Endothelial cell (in vitro differentiated cells): ENCODE results near the gene KRT20. TPM values are rescaled to one million over a fixed set of nuclear protein-coding genes. Genes with fewer than 3 reads are reported as not detected.
"Not testable (repeated sequence)": the region's sequence is repeated elsewhere in the genome, so short reads cannot be mapped to it uniquely, and the experiment has no call there.

Source experiments
- DNase-seq: peaks from one replicate; pipeline ENCODE4 v3.0.0; 2021; ENCODE audit warnings: low spot score
- H3K27ac Mint-ChIP-seq: one replicate; pipeline ENCODE4 v1.8.0; 2021; ENCODE audit warnings: mixed read lengths, inconsistent platforms; ENCODE audit not compliant: unreplicated experiment
- H3K27me3 Mint-ChIP-seq: one replicate; pipeline ENCODE4 v1.8.0; 2021; ENCODE audit warnings: mild to moderate bottlenecking, moderate library complexity, mixed read lengths, inconsistent platforms; ENCODE audit not compliant: unreplicated experiment
- H3K36me3 Mint-ChIP-seq: one replicate; pipeline ENCODE4 v1.8.0; 2021; ENCODE audit warnings: mild to moderate bottlenecking, low read depth, mixed read lengths, inconsistent platforms; ENCODE audit not compliant: unreplicated experiment
- H3K4me1 Mint-ChIP-seq: one replicate; pipeline ENCODE4 v1.8.0; 2021; ENCODE audit warnings: mild to moderate bottlenecking, mixed read lengths, inconsistent platforms; ENCODE audit not compliant: unreplicated experiment
- H3K4me3 Mint-ChIP-seq: one replicate; pipeline ENCODE4 v1.8.0; 2021; ENCODE audit warnings: mild to moderate bottlenecking, mixed read lengths, inconsistent platforms; ENCODE audit not compliant: unreplicated experiment
- H3K9me3 Mint-ChIP-seq: one replicate; pipeline ENCODE4 v1.8.0; 2021; ENCODE audit warnings: mixed read lengths, inconsistent platforms; ENCODE audit not compliant: unreplicated experiment
- CTCF ChIP-seq: fragments of 200-600 bp; sonication (generic); IDR thresholded peaks from one replicate; pipeline ENCODE4 v1.5.0; 2021; ENCODE audit warnings: antibody characterized with exemption; ENCODE audit not compliant: unreplicated experiment
- total RNA-seq: library from RNA; stranded (reverse); fragmentation: NEBNext Ultra II Directional; extraction: Animal tissue kit (Norgen Biotek cat#: 25700); gene quantifications from one replicate; pipeline ENCODE4 v1.2.1, GENCODE V29; 2021; ENCODE audit not compliant: unreplicated experiment

KRT20 gene
- total RNA-seq, 1 donor from 2014 or later, result not detected

DNA sequence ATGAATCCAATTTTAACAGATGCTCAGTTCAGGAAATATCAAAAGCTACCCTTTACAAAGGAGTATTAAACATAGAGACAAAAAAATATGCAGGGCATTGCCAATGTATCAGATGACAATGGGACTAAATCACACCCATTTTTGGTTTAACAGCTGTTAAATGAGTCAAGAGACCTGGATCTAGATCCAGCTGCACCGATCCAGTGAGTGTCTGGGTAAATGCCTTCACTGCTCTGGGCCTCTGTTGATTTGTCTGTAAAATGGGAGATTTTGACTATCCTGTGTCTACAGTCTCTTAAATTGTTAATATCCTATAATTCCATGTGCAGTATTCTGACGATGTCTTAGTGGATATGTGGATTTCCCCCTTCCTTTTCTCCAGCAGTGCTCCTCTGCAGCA is 36.0 kb upstream of the KRT20 start:
- Mint-ChIP-seq H3K36me3 (no peaks in the 10 kb centered on the region), H3K4me1 (no peaks in the 10 kb centered on the region), H3K27me3 (peaks cover 3% of the 10 kb centered on the region), H3K27ac (no peak overlapping the region), H3K4me3 (no peak overlapping the region), H3K9me3 (no peaks in the 10 kb centered on the region)
- DNase-seq, result no peak
- no peak for TF ChIP-seq CTCF

- H3K4me1 Mint-ChIP-seq, H3K4me3 Mint-ChIP-seq, H3K36me3 Mint-ChIP-seq, H3K27me3 Mint-ChIP-seq, H3K27ac Mint-ChIP-seq, DNase-seq, H3K9me3 Mint-ChIP-seq: not testable (repeated sequence)
Measured at GRCh38 chr17:40917116-40917515, 32.1 kb upstream of the KRT20 start.

DNA sequence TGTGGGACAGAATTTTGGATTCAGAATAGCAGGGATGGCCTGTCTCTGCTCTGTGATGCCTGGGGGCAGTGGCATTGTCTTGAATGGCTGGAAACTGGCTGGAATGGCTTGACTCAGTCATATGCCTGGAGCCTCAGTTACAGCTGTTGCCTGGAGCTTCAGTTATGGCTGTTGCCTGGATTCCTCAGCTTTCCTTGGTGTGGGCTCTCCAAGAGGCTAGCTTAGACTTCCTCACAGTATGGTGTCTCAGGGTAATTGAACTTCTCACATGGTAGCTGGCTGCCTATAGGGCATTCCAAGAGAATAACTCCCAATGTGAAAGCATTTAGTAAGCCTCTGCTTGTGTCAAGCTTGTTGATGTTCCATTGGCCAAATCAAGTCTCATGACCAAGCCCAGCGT is 31.3 kb upstream of the KRT20 start:
- no peak for DNase-seq
- no peak for TF ChIP-seq CTCF
- peaks cover 9% of the 10 kb centered on the region for H3K4me1 Mint-ChIP-seq
- H3K9me3 Mint-ChIP-seq, result no peaks in the 10 kb centered on the region
- no peaks in the 10 kb centered on the region for H3K36me3 Mint-ChIP-seq
- H3K27me3 Mint-ChIP-seq, result peaks cover 3% of the 10 kb centered on the region
- no peak overlapping the region for H3K27ac Mint-ChIP-seq
- no peak overlapping the region for H3K4me3 Mint-ChIP-seq

DNA sequence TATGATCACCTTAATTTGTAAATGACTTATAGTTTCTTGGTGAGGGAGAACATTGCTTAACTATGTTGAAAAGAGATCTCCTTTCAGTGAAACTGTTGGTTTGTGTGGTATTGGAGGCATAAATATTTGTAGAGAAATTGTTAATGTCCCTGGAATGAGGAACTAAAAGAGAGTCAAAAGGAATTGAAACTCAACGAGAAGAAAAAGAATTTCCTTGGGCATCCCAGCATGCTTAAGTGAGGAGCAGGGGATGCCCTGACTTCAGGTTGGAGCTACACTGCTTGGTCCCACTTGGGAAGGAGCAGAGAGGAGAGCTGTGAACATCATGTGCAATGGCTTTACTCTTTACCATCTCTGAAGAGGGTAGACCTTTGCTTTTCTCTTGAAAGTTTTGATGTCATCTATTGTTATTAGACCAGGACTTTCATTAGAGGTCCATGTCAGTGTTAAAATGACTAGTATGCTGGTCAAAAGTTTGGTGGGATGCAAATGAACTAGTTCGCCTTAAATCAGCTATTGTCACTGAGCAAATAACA is 30.7 kb upstream of the KRT20 start:
- peaks cover 9% of the 10 kb centered on the region for H3K4me1 Mint-ChIP-seq
- no peaks in the 10 kb centered on the region for H3K36me3 Mint-ChIP-seq
- H3K27me3 Mint-ChIP-seq, result peaks cover 3% of the 10 kb centered on the region
- DNase-seq, result no peak
- H3K9me3 Mint-ChIP-seq, result no peaks in the 10 kb centered on the region
- TF ChIP-seq CTCF, result no peak
- H3K27ac Mint-ChIP-seq, result no peak overlapping the region
- H3K4me3 Mint-ChIP-seq, result no peak overlapping the region

DNA sequence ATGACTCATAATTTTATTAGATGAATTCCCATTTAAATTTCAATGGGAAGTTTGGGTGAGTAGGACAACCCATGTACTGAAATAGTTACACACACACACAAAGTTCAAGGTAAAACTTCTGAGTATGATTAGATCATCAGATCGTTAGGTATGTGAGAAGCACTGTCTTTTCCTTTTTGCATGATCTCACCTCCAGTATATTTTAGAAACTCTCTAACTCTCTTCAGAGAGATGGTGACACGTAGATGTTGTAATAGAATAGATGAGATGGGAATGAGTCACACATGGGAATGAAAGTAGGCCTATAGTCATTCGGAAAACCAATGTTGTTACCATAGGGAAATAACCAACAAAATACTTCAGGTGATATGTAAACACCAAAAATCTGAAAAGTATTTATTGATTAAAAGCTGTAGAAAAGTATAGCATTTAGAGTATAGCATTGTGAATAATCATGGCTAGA is 30.2 kb upstream of the KRT20 start:
- Mint-ChIP-seq H3K9me3 (no peaks in the 10 kb centered on the region), H3K4me3 (no peak overlapping the region), H3K4me1 (peaks cover 9% of the 10 kb centered on the region), H3K36me3 (no peaks in the 10 kb centered on the region), H3K27ac (no peak overlapping the region), H3K27me3 (peaks cover 3% of the 10 kb centered on the region)
- DNase-seq, result no peak
- no peak for TF ChIP-seq CTCF
